Neutrophil (primary cell): Measurements from ENCODE around the gene TBATA.

Experiments used
- H3K27ac ChIP-seq: fragments of 200-600 bp; sonication (generic); 2 replicates; pipeline ENCODE4 v1.5.1; 2016; ENCODE audit warnings: mild to moderate bottlenecking, moderate library complexity
- H3K27me3 ChIP-seq: fragments of 200-600 bp; sonication (generic); 2 replicates; pipeline ENCODE4 v1.6.0; 2016; ENCODE audit warnings: mild to moderate bottlenecking
- H3K36me3 ChIP-seq: fragments of 200-600 bp; sonication (generic); 2 replicates; pipeline ENCODE4 v1.5.1; 2017
- H3K4me1 ChIP-seq, 2 experiments: fragments of 200-600 bp in 1 of 2; sonication (generic) in 1 of 2; 1 replicate in 1 of 2; 2 replicates in 1 of 2; pipeline versions ENCODE4 v1.5.1 to v1.6.1; 2013 to 2016; ENCODE audit warnings: low read depth in 1 of 2, low read length in 1 of 2, mild to moderate bottlenecking in 1 of 2, moderate library complexity in 1 of 2; ENCODE audit not compliant: control insufficient read depth in 1 of 2, insufficient read depth in 1 of 2
- H3K4me3 ChIP-seq, 2 experiments: fragments of 200-600 bp in 1 of 2; sonication (generic) in 1 of 2; 1 replicate in 1 of 2; 2 replicates in 1 of 2; pipeline ENCODE4 v1.5.1; 2013 to 2016; ENCODE audit warnings: low read depth in 1 of 2, low read length in 1 of 2, mild to moderate bottlenecking in 1 of 2, moderate library complexity in 1 of 2
- H3K9me3 ChIP-seq: fragments of 200-600 bp; sonication (generic); 2 replicates; pipeline ENCODE4 v1.5.1; 2016
- CTCF ChIP-seq: fragments of 200-600 bp; sonication (generic); IDR thresholded peaks from 2 replicates; pipeline ENCODE4 v1.5.1; 2016; ENCODE audit warnings: antibody characterized with exemption

The TBATA gene

GRCh38 chr10:70832221-70832620 is 47.0 kb upstream of the TBATA start:
- Histone ChIP-seq H3K4me1 (no peaks in the 10 kb centered on the region), H3K9me3 (no peaks in the 10 kb centered on the region), H3K4me3 (no peak overlapping the region), H3K27ac (no peak overlapping the region), H3K27me3 (no peaks in the 10 kb centered on the region), H3K36me3 (no peaks in the 10 kb centered on the region)
- no peak for TF ChIP-seq CTCF

GRCh38 chr10:70830164-70830563 is 45.0 kb upstream of the TBATA start:
- no peaks in the 10 kb centered on the region for H3K9me3 ChIP-seq
- no peaks in the 10 kb centered on the region for H3K4me1 ChIP-seq
- no peak overlapping the region for H3K27ac ChIP-seq
- H3K4me3 ChIP-seq = no peak overlapping the region
- no peak for TF ChIP-seq CTCF
- H3K36me3 ChIP-seq = peaks cover 5% of the 10 kb centered on the region
- H3K27me3 ChIP-seq = no peaks in the 10 kb centered on the region

GRCh38 chr10:70829543-70829942 is 44.4 kb upstream of the TBATA start:
- Histone ChIP-seq H3K27ac (no peak overlapping the region), H3K4me3 (no peak overlapping the region), H3K27me3 (no peaks in the 10 kb centered on the region), H3K9me3 (no peaks in the 10 kb centered on the region), H3K36me3 (peaks cover 5% of the 10 kb centered on the region), H3K4me1 (no peaks in the 10 kb centered on the region)
- no peak for TF ChIP-seq CTCF

GRCh38 chr10:70828923-70829322 is 43.7 kb upstream of the TBATA start:
- no peak for TF ChIP-seq CTCF

GRCh38 chr10:70827086-70827757 is 42.0 kb upstream of the TBATA start:
- Histone ChIP-seq H3K4me3 (no peak overlapping the region), H3K4me1 (no peaks in the 10 kb centered on the region), H3K36me3 (peaks cover 5% of the 10 kb centered on the region), H3K27me3 (no peaks in the 10 kb centered on the region), H3K9me3 (no peaks in the 10 kb centered on the region), H3K27ac (no peak overlapping the region)
- no peak for TF ChIP-seq CTCF

More at GRCh38 chr10:70828923-70829322, 43.7 kb upstream of the TBATA start:
- Histone ChIP-seq H3K9me3 (no peaks in the 10 kb centered on the region), H3K36me3 (peaks cover 5% of the 10 kb centered on the region), H3K4me3 (no peak overlapping the region), H3K4me1 (no peaks in the 10 kb centered on the region), H3K27me3 (no peaks in the 10 kb centered on the region), H3K27ac (no peak overlapping the region)
